PC-9 (cell line): Measurements from ENCODE around the gene YIPF5.

ENCODE experiments used
- EZH2 ChIP-seq: fragments of 200-600 bp; sonication (generic); IDR thresholded peaks from 2 replicates; pipeline ENCODE4 v1.8.0; 2017; ENCODE audit warnings: antibody characterized with exemption, low read depth
- TF ChIP-seq, protein P1 (sequence below): fragments of 200-600 bp; sonication (generic); conservative IDR thresholded peaks from 2 replicates; pipeline ENCODE4 v1.6.1; 2017; ENCODE audit warnings: mixed run types, antibody characterized with exemption, mild to moderate bottlenecking, moderate library complexity

DNA sequence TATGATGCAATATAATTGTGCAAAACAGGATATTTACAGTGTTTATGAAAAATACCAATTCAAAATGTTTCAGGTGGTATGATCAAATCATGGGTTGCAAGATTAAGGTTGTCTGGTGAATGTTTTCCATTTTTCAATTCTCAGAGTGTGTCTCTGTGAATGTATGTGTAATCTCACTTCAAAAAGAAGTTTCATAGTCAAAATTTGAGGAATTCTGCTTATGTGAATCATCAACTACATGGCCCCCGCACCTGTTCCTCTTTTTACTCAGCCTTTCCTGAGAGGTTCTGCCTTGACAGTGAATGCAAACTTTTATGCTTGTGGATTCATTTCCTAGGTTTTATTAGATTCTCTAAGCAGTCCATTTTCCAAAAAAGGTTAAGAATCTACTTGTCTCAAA lies 32.3 kb upstream of the YIPF5 start:
- TF ChIP-seq, protein P1, sequence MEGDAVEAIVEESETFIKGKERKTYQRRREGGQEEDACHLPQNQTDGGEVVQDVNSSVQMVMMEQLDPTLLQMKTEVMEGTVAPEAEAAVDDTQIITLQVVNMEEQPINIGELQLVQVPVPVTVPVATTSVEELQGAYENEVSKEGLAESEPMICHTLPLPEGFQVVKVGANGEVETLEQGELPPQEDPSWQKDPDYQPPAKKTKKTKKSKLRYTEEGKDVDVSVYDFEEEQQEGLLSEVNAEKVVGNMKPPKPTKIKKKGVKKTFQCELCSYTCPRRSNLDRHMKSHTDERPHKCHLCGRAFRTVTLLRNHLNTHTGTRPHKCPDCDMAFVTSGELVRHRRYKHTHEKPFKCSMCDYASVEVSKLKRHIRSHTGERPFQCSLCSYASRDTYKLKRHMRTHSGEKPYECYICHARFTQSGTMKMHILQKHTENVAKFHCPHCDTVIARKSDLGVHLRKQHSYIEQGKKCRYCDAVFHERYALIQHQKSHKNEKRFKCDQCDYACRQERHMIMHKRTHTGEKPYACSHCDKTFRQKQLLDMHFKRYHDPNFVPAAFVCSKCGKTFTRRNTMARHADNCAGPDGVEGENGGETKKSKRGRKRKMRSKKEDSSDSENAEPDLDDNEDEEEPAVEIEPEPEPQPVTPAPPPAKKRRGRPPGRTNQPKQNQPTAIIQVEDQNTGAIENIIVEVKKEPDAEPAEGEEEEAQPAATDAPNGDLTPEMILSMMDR = no peak
- no peak for TF ChIP-seq EZH2
